GM20000 (cell line): ENCODE results near the gene SMCO2.

Experiments used
- DNase-seq: peaks from one replicate; pipeline ENCODE4 v3.0.0; 2012; ENCODE audit warnings: low spot score
- TF ChIP-seq, protein P1 (sequence below): IDR thresholded peaks from 2 replicates; pipeline ENCODE4 v1.5.1; 2012; ENCODE audit warnings: mild to moderate bottlenecking, control low read depth; ENCODE audit errors: extremely low read depth, missing control alignments

SMCO2 gene

DNA sequence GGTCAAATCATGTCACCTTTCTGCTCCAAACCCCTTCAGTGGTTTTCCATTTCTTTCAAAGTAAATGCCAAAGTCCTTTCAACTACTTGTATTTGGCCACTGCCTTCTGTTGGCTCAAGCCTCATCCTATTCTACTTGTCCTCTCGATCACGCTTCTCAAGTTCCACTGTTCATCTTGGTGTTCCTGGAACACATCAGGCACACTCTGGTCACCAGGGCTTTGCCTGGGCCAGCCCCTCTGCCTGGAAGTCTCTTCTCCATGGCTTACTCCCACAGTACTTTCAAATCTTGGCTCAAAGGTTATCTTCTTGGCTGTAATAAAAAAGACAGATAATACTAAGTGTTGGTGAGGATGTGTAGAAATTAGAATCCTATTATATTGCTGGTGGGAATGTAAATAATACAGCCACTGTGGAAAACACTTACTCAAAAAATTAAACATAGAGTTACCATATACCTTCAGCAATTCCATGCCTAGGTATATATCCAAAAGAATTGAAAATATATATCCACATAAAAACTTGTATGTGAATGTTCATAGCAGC lies 60.2 kb downstream of the SMCO2 start:
- no peak for DNase-seq
- TF ChIP-seq, protein P1, sequence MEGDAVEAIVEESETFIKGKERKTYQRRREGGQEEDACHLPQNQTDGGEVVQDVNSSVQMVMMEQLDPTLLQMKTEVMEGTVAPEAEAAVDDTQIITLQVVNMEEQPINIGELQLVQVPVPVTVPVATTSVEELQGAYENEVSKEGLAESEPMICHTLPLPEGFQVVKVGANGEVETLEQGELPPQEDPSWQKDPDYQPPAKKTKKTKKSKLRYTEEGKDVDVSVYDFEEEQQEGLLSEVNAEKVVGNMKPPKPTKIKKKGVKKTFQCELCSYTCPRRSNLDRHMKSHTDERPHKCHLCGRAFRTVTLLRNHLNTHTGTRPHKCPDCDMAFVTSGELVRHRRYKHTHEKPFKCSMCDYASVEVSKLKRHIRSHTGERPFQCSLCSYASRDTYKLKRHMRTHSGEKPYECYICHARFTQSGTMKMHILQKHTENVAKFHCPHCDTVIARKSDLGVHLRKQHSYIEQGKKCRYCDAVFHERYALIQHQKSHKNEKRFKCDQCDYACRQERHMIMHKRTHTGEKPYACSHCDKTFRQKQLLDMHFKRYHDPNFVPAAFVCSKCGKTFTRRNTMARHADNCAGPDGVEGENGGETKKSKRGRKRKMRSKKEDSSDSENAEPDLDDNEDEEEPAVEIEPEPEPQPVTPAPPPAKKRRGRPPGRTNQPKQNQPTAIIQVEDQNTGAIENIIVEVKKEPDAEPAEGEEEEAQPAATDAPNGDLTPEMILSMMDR: no peak

DNA sequence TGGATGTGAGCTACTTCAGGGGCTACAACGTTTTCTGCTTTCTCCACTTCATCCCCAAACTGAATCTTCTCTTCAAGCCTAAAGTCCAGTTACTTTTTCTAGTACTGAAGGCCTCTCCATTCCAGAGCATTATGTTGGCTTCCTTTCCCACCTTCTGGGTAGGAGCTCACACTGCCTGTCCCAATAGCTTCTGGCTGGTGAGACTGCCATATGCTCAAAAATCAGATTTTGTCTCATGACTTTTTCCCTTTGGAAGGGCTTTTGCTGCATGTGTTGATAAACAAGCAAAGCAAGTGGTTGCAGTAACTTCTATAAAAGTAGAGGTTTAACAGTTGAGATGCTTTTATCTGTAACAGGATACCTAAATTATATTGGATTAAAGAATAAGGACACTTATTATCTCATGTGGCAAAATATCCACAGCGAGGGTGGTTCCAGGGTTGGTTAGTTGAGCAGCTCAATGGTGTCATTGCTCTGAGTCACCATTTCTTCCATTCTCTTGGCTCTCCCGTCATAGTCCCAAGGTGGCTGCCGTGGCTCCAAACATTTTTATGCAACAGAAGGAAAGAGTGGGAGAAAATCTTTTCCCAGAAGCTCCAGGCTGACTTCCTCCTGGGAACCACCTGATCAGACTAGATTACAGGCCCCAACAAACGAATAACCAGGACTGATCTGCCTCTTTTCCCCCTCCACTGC lies 62.3 kb downstream of the SMCO2 start:
- DNase-seq: no peak
- TF ChIP-seq, protein P1: no peak

DNA sequence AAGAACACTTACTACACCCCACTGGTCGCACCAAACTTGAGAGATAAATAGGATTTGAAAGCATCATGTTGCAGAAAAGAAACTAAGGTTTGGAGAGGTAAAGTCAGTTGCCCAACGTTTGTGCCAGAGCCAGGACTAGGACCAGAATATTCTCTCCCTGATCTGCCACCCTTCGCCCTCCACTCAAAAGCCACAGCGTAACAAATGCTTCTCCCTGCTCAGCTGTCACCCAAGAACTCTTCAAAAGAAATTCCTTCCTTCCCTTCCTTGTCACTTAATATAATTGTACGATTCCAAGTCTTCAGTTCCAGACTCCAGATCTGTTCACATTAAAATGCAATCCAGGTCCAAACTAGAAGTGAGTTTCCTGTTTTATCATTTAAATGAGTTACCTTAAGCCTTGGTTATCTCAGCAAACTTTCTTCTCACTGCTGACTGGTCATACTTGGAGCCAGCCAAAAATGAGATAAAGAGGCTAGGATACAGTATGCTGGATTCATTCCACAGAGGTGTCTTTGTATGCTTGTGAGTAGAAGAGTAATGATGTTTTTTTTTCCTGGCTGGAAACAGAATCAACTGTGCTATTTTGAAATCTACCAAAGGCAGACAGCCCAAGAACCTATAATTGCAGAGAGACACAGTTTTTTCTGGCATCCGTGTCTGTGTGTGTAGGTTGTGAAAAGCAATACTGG lies 64.6 kb downstream of the SMCO2 start:
- DNase-seq: no peak
- TF ChIP-seq, protein P1: no peak

DNA sequence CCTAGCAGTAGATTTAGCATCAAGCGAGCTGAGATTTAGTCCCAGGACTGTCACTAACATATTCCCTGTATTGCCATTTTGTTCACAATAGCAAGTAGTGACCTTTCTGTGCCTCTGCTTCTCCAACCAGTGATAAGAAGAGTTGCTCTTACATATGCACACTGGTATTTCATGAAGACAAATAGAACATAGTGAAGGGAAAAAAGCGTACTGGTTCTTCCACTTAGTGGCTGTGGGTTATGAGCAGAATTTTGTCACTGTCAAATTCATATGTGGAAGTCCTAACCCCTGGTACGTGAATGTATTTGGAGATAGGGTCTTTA lies 65.1 kb downstream of the SMCO2 start:
- DNase-seq: no peak
- TF ChIP-seq, protein P1: no peak

DNA sequence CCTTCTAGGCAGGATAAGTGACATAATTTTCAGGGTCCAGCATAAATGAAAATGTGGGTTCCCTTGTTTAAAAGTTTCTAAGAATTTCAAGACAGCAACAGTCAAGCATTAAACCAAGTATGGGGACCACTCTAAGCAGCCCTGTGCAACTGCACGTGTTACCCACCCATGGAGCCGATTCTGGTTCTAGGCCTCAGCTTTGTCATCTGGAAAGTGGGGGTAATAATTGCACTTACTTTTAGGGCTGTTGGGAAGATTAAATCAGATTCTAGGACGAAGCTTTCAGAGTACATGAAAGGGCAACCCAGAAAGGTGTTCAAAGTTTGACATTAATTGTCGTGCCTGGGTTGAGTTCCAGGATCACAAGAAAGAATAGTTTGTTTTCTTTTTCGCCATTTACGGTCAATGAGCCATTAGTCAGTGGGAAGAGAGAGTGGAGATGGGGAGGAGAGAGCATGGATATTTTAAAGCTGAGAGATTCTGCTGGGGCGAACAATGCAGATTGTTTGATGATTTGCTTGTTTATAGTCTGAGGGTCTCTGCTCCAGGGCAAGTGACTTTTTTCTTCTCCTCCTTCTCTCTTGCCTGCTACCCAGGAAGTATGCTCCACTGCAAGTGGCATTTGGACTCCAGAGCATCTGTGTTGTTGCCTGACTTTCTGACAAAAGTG lies 66.8 kb downstream of the SMCO2 start:
- no peak for DNase-seq
- TF ChIP-seq, protein P1: no peak

DNA sequence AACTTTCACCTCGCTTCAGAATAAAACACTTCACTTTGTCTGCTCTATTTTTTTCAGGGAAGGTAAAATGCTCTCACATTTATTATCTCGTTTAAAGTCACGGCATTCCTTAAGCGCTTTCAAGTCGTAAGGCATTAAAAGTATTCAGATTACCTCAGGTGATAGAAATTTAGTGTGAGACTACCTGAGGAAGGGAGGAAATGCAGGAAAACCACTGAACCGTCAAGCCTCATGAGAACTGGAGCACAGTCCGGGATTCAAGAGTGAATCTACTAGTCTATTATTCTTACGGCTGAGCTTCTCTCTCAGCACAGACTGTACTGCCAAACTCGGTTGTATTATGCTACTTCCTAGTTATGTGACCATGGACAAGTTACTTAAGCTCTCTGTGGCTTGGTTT lies 69.1 kb downstream of the SMCO2 start:
- TF ChIP-seq, protein P1: no peak
- no peak for DNase-seq

DNA sequence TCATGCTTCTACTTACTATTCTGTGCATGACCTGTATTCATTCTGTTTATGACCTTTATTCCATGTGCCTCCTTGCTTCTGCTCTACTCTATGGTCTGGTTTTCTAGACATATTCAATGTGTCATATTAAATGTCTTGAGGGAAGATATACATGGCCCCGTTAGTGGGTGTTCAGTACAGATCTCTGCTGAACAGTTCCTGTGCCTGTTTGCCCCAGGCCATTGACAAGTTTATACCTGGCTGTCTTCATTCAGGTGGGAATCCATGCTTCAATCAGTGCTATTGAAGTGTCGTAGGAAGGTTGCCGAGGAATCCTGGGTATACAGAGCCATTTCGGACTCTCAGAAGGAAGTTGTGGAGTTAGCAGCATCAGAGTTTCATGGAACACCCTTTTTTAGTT lies 70.1 kb downstream of the SMCO2 start:
- no peak for DNase-seq
- TF ChIP-seq, protein P1: no peak
